ENCODE results near the gene SLC35C1. TPM values are rescaled to one million over a fixed set of nuclear protein-coding genes. Genes with fewer than 3 reads are reported as not detected.
"Not testable (repeated sequence)": the region's sequence is repeated elsewhere in the genome, so short reads cannot be mapped to it uniquely, and the experiment has no call there.

Gene SLC35C1
- total RNA-seq, 3 donors from 2014 or later: 26.6 to 47.8 (median 35.6) TPM

- no peaks in the 10 kb centered on the region for H3K36me3 ChIP-seq (ENCODE audit: low read depth)
- no peak for DNase-seq
- peak; percentile 36 for ATAC-seq
- TF ChIP-seq, protein P1, sequence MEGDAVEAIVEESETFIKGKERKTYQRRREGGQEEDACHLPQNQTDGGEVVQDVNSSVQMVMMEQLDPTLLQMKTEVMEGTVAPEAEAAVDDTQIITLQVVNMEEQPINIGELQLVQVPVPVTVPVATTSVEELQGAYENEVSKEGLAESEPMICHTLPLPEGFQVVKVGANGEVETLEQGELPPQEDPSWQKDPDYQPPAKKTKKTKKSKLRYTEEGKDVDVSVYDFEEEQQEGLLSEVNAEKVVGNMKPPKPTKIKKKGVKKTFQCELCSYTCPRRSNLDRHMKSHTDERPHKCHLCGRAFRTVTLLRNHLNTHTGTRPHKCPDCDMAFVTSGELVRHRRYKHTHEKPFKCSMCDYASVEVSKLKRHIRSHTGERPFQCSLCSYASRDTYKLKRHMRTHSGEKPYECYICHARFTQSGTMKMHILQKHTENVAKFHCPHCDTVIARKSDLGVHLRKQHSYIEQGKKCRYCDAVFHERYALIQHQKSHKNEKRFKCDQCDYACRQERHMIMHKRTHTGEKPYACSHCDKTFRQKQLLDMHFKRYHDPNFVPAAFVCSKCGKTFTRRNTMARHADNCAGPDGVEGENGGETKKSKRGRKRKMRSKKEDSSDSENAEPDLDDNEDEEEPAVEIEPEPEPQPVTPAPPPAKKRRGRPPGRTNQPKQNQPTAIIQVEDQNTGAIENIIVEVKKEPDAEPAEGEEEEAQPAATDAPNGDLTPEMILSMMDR (IDR thresholded peaks at IDR 0.05): no peak
- H3K4me3 ChIP-seq: no peak overlapping the region
- H3K4me1 ChIP-seq (ENCODE audit: low read depth): no peaks in the 10 kb centered on the region
- intact Hi-C loops (cut with DNase I, micrococcal nuclease): no loop called here
- H3K9me3 ChIP-seq: no peaks in the 10 kb centered on the region
Observed at GRCh38 chr11:45815747-45816146, 10.8 kb downstream of the SLC35C1 start.

- ATAC-seq (peak; percentile 17), DNase-seq (no peak)
- no peaks in the 10 kb centered on the region for H3K36me3 ChIP-seq (ENCODE audit: low read depth)
- intact Hi-C loops (cut with DNase I, micrococcal nuclease): no loop called here
- TF ChIP-seq, protein P1 (IDR thresholded peaks at IDR 0.05): no peak
- H3K4me3 ChIP-seq: no peak overlapping the region
- H3K9me3 ChIP-seq: no peaks in the 10 kb centered on the region
- no peaks in the 10 kb centered on the region for H3K4me1 ChIP-seq (ENCODE audit: low read depth)
Observed at GRCh38 chr11:45816614-45817013, 11.7 kb downstream of the SLC35C1 start.

DNA sequence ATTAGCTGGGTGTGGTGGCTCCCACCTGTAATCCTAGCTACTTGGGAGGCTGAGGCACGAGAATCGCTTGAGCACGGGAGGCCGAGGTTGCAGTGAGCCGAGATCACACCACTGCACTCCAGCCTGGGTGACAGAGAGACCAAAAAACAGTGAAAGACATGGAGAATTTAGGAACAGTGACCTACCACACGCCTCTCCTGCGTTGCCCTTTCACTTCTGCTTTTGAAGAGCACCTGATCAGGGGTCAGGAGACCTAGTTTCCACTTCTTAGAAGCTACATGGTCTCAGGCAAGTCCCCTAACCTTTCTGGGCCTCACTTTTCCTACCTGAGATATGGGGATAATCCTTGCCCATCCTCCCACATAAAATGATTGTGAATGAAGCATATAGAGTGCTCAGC, 12.2 kb downstream of the SLC35C1 start:
- Histone ChIP-seq H3K4me1 (ENCODE audit: low read depth) (no peaks in the 10 kb centered on the region), H3K36me3 (ENCODE audit: low read depth) (no peaks in the 10 kb centered on the region), H3K4me3 (no peak overlapping the region), H3K9me3 (no peaks in the 10 kb centered on the region)
- intact Hi-C loops (cut with DNase I, micrococcal nuclease): no loop called here
- TF ChIP-seq, protein P1 (IDR thresholded peaks at IDR 0.05): no peak
- ATAC-seq (peak; percentile 29), DNase-seq (no peak)

DNA sequence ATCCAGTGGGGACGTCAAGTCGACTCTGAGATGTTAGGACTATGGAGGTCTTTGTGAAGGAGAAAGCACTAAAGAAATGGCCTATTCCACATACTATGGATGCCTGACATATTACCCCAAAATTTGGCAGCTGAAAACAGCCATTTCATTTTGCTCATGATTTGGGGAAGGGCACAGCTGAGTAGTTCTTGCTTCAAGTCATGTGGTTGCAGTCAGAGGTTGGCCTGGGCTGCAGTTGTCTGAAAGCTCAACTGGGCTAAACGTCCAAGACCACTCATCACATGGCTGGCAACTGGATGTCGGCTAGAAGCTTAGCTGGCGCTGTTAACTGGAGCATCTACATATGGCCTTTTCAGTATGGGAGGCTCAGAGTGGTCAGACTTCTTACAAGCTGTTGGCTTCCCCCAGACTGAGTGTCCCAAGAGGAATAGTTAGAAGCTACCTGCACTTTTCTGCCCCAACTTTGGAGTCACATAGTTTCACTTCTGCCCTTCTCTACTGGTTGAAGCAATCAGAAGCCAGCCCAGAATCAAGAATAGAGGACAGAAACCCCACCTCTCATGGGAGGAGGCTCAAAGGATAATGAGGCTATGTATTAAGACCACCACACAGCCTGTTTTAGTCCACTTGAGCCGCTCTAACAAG, 14.1 kb downstream of the SLC35C1 start:
- TF ChIP-seq, protein P1 (IDR thresholded peaks at IDR 0.05): no peak
- no peak overlapping the region for H3K4me3 ChIP-seq
- intact Hi-C loops (cut with DNase I, micrococcal nuclease): no loop called here
- ATAC-seq (no peak), DNase-seq (no peak)
- H3K36me3 ChIP-seq (ENCODE audit: low read depth): no peaks in the 10 kb centered on the region
- H3K9me3 ChIP-seq: no peaks in the 10 kb centered on the region
- H3K4me1 ChIP-seq (ENCODE audit: low read depth): no peaks in the 10 kb centered on the region

DNA sequence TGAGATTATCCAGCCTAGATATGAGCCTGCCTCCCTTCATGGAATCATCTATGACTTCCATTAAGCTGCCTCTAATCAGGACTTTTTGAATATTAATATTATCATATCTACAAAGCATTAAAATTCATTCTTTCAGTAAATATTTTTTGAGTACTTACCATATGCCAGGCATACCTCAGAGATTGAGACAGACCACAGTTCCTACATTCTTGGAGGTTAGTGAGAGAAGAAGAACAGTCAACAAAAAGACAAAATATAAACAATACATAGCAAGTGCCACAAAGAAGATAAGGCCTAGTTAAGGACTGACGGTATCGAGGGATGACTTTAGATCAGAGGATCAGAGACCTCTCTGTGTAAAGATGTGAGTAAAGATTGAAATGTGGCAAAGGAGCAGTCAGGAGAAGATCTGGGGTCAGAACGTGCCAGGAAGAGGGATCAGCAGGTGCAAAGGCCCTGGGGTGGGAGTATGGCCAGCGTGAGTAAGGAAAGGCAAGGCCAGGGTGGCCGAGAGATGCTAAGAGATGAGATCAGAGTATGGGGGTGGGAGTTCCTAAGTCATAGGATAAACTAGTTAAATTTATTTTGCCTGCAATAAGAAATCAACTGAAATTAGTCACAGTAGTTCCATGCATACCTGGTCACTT, 15.4 kb downstream of the SLC35C1 start:
- TF ChIP-seq, protein P1 (IDR thresholded peaks at IDR 0.05): no peak
- DNase-seq (no peak), ATAC-seq (no peak)
- Histone ChIP-seq H3K4me3 (no peak overlapping the region), H3K4me1 (ENCODE audit: low read depth) (no peaks in the 10 kb centered on the region), H3K36me3 (ENCODE audit: low read depth) (no peaks in the 10 kb centered on the region), H3K9me3 (no peaks in the 10 kb centered on the region)
- intact Hi-C loops (cut with DNase I, micrococcal nuclease): no loop called here

GRCh38 chr11:45826492-45826891, 21.5 kb downstream of the SLC35C1 start:
- intact Hi-C loops (cut with DNase I, micrococcal nuclease); H3K4me1 ChIP-seq (ENCODE audit: low read depth); ATAC-seq: not testable (repeated sequence)

More at GRCh38 chr11:45826492-45826891, 21.5 kb downstream of the SLC35C1 start:
- not testable (repeated sequence) for H3K4me3 ChIP-seq; DNase-seq; H3K36me3 ChIP-seq (ENCODE audit: low read depth); H3K9me3 ChIP-seq

Measured in mucosa of descending colon (tissue), 3 donors.